Stomach (tissue), 4 donors: ENCODE data around the gene ZNF277.

ENCODE experiments used
- EP300 ChIP-seq: sonication (generic); formaldehyde crosslinking; IDR thresholded peaks from one replicate; pipeline ENCODE4 v1.6.1; 2017; ENCODE audit warnings: antibody characterized with exemption
- POLR2A ChIP-seq, 4 donors: fragments of 450-650 bp; IDR thresholded peaks; one replicate each; pipeline ENCODE4 v1.6.1; 2016; ENCODE audit warnings: antibody characterized with exemption in 4 of 4, control low read depth in 2 of 4, mild to moderate bottlenecking in 1 of 4, moderate library complexity in 1 of 4
- POLR2AphosphoS5 ChIP-seq, 3 donors: sonication (generic); formaldehyde crosslinking; IDR thresholded peaks; one replicate each; pipeline ENCODE4 v1.6.1; 2016; ENCODE audit warnings: antibody characterized with exemption in 3 of 3
- TF ChIP-seq, protein P1 (sequence below), 7 experiments: fragments of 450-650 bp in 4 of 7; fragments of 200-600 bp in 3 of 7; sonication (generic) in 3 of 7; IDR thresholded peaks; one replicate each; pipeline ENCODE4 v1.5.1; 2016 to 2019; ENCODE audit warnings: antibody characterized with exemption in 7 of 7, control low read depth in 2 of 7, mild to moderate bottlenecking in 1 of 7

DNA sequence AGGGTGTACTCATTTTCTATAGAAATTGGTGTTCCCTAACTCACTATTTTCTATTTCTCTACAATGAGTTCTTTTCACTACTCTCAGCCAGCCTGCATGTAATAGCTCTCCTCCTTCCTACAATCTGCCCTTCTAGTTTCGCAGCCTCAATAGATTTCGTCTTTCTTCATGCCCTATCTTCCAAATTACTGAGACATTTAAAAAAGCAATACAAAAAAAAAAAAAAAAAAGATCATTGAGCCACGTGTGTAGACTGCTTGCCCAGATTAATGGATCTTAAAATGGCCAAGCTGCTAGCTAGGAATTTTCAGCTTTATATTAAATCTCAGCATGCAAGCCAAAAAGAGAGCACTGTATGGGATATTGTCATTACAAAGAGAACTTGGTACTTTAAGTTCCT, 55.5 kb downstream of the ZNF277 start:
- TF ChIP-seq POLR2A (IDR thresholded peaks at IDR 0.05) (no peak), EP300 (no peak), POLR2AphosphoS5 (IDR thresholded peaks at IDR 0.05) (no peak)
- TF ChIP-seq, protein P1, sequence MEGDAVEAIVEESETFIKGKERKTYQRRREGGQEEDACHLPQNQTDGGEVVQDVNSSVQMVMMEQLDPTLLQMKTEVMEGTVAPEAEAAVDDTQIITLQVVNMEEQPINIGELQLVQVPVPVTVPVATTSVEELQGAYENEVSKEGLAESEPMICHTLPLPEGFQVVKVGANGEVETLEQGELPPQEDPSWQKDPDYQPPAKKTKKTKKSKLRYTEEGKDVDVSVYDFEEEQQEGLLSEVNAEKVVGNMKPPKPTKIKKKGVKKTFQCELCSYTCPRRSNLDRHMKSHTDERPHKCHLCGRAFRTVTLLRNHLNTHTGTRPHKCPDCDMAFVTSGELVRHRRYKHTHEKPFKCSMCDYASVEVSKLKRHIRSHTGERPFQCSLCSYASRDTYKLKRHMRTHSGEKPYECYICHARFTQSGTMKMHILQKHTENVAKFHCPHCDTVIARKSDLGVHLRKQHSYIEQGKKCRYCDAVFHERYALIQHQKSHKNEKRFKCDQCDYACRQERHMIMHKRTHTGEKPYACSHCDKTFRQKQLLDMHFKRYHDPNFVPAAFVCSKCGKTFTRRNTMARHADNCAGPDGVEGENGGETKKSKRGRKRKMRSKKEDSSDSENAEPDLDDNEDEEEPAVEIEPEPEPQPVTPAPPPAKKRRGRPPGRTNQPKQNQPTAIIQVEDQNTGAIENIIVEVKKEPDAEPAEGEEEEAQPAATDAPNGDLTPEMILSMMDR (IDR thresholded peaks at IDR 0.05): no peak
